Measurements from ENCODE around the gene HECW1. TPM values are rescaled to one million over a fixed set of nuclear protein-coding genes. Genes with fewer than 3 reads are reported as not detected.

Gene HECW1
- total and polyA plus RNA-seq, 2 of the 8 experiments (the other 6 are each of a cell fraction or from before 2014, with no cell fraction given), result 2.9 to 12.7 TPM

GRCh38 chr7:43439631-43440401 lies 327.4 kb downstream of the HECW1 start (continued):
- TF ChIP-seq MAX (IDR thresholded peaks at IDR 0.05) (peak; percentile 49; the same call in 1 of the 2 replicates), FOSL1 (IDR thresholded peaks at IDR 0.05; ENCODE audit: insufficient read depth, low read depth, low read length) (no peak), RAD21 (IDR thresholded peaks at IDR 0.05 in 1 of 2, conservative IDR thresholded peaks at IDR 0.05 in 1 of 2; ENCODE audit: low read depth in 2 of 2, low read length in 2 of 2) (peak; percentile 85 to 90), BCL11A (IDR thresholded peaks at IDR 0.05; ENCODE audit: low read depth in 2 of 2, low read length in 2 of 2) (no peak), CHD1 (IDR thresholded peaks at IDR 0.05; ENCODE audit: low read depth, low read length) (no peak), EP300 (IDR thresholded peaks at IDR 0.05; ENCODE audit: borderline replicate concordance in 1 of 2, low read depth in 2 of 2, low read length in 2 of 2) (no peak), KDM1A (IDR thresholded peaks at IDR 0.05; ENCODE audit: borderline replicate concordance, low read length) (peak; percentile 56; the same call in 1 of the 2 replicates), YY1 (IDR thresholded peaks at IDR 0.05; ENCODE audit: low read depth, low read length) (0 out of 2 replicates have a peak, but pooled peaks have one; percentile 43), NRF1 (IDR thresholded peaks at IDR 0.05; ENCODE audit: low read depth, low read length) (no peak), RXRA (IDR thresholded peaks at IDR 0.05; ENCODE audit: insufficient read depth, low read depth, low read length) (no peak), CTCF (IDR thresholded peaks at IDR 0.05; ENCODE audit: control extremely low read depth in 1 of 3, insufficient read depth in 1 of 3, low read depth in 1 of 3, low read length in 3 of 3) (peak; percentile 91 to 95 (median 91)), TEAD4 (IDR thresholded peaks at IDR 0.05; ENCODE audit: low read depth, low read length) (no peak), TAF1 (IDR thresholded peaks at IDR 0.05; ENCODE audit: low read depth, low read length) (no peak), POLR2AphosphoS5 (IDR thresholded peaks at IDR 0.05; ENCODE audit: low read depth, low read length) (no peak), TAF7 (optimal IDR thresholded peaks at IDR 0.05; ENCODE audit: borderline replicate concordance, low read depth, low read length) (no peak), CHD2 (IDR thresholded peaks at IDR 0.05; ENCODE audit: low read length) (no peak)

Measured in H1 (cell line).